ENCODE measurements around the gene WRAP53.

The WRAP53 gene

DNA sequence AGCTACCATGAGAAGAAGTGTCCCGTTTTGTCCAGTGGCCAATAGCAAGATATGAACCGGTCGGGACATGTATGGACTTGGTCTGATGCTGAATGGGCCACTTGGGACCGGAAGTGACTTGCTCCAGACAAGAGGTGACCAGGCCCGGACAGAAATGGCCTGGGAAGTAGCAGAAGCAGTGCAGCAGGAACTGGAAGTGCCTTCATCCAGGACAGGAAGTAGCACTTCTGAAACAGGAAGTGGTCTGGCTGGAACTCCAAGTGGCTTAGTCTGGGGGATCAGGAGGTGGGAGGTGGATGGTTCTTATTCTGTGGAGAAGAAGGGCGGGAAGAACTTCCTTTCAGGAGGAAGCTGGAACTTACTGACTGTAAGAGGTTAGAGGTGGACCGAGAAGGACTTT, 22.0 kb downstream of the WRAP53 start:
- DNase-seq, result no peak

DNA sequence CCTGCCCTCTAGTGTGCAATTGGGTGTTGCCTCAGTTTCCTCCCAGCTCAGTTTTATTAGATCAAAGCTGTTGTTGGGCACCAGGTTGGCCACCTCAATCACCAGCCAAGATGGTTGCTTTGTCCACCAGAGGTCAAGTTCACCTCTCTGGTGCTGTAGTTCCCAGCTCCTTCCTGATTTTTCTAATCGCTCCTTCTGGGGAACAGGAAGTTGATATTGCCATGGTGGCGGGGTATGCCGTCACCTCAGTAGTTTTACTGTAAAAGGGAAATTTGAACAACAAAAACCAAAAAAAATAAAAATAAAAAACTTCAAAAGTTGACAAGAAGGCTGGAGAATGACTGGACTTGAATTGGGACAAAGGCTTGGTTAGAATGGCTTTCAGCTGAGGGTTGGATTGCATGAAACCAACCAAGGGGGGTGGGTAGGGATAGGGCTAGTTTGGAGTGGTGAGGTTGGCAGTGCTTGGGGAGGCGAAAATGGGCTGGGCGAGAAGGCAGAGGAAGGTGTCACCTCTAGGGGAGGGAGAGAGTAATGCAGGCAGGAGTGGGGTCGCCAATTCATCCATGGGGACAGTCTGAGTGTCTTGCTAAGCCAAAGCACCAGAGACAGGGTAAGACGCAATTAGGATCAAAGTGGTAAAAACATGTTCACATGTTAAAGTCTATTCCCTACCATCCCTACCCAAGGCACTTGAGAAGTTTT, 22.9 kb downstream of the WRAP53 start:
- DNase-seq, result no peak

DNA sequence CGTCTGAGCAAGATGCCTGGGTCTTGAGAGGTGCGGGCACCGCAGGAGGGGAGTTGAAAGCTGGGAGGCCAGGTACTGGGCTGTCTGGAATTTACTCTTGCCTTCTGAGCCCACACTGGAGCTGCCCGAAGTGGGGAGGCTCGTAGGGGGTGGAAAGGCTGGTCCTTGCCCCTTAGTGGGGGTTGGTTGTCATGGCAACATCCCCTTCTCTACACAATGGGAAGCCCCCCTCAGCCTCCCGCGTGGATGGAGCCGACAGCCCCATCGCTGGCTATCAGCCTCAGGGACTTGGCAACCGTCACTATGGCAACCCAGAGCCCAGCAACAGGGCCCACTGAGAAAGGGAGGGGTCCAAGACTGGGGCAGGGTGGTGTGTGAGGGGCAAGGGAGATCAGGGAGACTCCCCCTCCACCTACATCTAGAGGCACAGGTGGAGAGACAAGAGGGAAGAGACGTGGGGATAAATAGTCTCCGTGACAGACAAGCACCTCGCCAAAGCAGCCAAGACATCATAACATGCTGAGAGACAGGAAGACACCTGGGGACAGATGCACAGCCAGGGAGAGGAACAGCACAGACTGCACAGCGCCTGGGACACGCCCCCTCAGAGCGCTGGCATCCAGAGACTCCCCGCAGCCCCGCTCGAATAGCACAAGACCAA, 24.0 kb downstream of the WRAP53 start:
- no peak for DNase-seq

DNA sequence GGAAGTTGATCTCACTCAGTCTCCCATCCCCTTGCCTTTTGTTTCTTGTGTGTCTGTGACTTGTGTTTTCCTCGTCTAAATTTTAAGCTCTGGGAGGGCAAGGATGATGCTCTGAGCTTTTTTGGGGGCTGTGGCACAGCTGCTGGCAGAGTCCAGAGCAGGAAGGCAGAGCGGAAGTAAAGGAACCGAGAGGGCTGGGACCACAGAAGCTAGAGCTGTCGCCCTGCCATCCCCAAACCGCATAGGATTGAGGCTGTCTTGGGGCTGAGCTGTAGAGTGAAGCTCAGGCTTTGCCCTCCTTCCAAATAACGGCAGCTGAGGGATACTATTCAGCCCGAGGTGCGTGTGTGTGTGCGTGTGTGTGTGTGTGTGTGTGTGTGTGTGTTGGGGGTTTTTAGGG, 25.5 kb downstream of the WRAP53 start:
- no peak for DNase-seq

DNA sequence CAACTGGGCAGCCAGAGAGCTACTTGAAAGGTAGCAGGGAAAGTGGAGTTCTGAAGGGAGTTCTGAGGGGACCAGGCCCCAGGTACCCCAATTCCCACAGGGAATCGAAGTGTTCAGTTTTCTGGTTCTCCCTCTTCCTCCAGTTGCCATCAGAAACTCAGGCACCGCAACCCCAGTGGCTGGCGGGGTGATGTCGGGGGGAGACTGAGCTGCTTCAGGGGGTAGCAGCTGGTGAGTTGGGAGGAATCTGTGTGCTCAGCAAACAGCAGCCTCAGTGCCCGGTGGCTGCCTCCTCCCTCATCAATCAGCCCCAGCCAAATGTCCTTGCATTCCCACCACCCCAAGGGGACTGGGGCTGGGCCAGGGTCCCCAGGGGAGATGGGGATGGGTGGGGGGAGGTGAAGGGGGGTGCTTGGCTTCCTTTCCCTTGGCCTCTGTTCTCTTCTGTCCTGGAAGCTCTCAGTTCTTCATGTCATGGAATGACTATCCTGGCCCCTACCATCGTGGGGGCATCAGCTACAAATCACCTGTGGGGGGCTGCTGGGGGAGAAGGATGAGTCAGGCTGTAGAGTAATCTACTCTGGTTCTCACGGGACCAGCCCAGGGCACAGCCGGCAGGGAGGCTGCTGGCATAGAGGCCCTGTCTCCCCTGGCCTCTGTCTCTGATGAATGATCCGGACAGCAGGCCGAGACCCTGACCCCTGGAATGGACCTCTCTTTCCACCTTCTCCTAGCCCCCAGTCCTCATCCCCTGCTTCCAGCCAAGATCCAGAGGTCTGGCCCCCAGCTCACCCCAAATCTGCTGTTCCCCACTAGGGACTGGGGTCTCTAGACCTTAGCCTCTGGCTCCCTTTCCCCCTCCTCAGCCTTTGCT, 26.7 kb downstream of the WRAP53 start:
- no peak for DNase-seq

DNA sequence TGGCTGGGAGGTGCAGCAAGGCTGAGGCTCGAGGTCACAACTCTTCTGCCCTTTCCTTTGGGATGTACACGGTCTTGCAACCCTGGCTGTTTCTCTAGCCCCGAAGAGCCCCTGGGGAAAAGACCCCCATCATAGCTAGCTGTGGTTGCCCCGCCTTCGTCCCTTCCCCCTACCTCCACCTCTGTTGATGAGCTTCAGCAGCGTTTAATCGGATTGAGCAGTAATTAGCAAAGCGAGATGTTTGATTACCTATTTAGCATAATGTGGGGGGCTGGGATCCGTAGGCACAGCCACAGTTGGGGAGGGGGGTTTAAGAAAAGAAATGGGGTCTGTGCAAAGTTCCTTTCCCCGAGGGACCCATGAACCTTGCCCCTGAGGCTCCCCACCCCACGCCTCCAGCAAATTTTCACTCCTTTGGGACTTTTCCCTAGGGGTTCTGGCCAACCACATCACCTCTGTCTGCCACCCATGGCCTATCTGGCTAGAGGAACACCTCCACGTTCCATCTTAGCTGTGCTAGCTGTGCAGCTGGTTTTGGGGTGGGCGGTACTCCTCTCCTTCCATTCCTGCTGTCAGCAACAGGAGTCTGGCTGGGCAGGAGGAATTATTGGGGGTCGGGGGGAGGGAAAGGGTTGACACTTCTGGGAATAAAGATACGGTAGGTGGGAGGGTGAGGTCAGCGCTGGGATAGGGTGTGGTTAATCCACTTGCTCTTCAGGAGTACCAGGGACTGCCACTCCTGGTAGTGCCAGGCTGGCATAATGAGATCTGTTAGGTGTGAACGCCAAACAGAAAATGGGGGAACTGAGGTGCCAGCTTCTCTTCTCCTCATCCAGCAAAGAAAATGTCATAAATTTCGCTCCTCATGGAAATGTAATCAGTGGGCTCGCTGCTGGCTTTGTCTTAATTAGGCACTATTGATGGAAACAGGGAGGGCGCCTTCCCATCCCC, 27.9 kb downstream of the WRAP53 start:
- no peak for DNase-seq

DNA sequence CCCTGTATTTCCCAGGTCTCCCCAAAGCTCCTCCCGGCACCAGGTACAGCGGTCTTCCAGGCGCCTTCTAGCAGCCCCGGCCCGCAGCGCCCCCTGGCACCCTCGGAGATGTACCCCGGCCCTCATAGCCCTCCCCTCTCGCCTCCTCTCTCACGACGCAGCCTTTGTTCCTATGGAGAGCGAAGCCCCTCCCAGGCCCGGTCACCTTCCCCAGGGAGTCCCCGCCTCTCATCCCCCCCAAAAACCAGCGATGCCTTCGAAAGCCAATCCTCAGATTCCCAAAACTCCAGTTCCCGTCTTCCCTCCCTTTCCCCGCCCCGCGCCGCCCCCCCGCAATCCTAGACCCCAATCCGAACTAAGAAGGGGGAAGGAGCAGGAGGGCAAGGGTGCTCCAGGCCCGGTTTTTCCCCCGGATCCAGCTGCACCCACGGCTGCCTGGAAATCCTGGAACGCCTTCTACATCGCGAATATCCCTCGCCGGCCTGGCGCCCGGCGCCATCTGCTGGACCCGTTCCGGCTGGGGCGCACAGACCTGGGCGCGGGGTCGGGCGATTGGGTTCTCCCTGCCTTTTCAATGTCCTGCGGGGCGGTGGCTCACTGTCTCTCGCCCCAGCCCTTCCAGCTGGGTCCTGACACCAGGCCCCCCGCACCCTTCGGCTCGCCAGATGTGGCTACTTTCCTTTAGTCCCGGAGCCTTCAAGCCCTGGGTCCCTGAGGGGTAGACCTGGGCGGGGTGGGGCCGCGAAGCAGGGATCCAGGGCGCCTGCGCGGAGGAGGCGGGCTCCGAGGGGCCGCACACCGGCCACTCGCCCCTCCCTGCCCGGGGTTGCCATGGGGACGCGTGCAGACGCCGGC, 28.9 kb downstream of the WRAP53 start, which contains the start of gene DNAH2:
DNAH2 (plus strand) TSS at position 844 of the 855 bp plus-strand sequence. CDS start 1,991 bp downstream, outside the sequence.
- peak; percentile 57 for DNase-seq

DNA sequence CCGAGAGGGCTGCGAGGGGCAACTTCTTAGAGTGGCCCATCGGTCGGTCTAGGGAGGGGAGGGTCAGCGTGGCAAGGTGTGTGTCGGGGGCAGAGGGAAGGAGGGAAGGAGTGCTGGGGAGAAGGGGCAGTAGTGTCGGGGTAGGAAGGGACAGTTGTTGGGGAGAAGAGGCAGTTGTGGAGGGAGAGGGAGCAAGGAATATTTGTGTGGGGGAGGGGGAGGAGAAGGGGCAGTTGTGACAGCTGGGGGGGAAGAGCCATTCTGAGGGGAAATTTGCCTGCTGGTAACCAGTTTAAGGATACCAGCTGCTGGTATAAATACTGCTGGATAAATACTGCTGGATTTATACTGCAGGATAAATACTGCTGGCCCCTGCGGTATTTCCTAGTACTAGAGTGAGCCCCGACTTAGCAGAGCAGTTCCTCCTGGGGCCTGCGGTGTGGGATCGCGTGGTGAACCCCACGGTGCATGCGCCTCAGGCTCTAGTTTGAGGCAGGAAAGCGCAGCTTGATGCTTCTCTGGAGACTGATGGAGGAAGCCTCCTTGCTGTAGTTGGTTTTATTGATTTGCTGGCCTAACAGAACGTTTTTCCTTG, 29.6 kb downstream of the WRAP53 start:
- no peak for DNase-seq

DNA sequence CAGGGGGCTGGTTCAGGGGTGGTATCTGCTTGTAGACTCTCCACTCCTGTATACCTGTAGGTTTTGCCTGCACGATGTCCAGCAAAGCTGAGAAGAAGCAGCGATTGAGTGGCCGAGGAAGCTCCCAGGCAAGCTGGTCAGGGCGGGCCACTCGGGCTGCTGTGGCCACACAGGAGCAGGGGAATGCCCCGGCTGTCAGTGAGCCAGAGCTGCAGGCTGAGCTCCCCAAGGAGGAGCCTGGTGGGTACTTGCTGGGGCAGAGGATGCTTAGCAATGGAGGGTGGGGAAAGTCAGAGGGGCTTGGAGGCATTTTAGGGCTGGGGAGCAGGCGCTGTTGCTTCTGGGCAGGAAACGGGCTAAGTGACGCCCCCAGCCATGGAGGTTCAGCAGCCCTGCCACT, 31.4 kb downstream of the WRAP53 start:
- DNase-seq, result no peak

DNA sequence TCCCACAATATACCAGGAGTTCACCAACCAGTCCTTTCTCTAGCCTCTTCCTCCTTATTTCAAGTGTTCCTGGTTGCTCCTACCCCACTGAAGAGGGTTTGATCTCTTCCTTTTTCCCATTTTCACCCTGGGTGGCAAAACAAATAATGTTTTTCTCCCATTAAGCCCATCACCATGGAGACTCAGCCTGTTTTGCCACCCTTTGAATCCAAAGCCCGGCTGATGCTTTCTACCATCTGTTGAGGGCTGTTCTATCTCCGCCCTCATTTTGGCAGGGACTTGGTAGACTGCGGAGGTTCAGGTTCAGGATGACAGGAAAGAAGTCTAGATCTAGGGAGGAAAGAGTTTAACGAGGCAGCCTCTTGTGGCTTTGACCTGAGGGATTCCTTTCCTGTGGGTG, 31.8 kb downstream of the WRAP53 start:
- no peak for DNase-seq

DNA sequence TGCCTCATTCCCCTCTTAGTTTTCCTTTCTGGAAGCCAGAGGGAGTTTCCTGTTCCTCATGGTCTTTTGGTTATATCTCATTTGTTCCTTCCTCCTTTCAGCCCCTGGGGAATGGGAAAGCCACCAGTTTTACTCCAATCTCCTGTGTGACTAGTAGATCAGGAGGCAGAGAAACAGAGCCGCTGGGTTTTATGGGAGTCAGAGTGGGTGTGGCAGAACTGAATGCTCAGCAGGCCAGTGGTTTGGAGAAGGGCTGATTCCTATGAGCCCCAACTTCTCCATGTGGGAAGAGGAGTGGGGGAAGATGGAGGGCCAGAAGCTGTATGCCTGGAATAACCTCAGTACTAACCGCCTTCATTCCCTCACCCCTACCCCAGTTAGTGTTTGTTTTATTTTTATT, 33.3 kb downstream of the WRAP53 start:
- no peak for DNase-seq

DNA sequence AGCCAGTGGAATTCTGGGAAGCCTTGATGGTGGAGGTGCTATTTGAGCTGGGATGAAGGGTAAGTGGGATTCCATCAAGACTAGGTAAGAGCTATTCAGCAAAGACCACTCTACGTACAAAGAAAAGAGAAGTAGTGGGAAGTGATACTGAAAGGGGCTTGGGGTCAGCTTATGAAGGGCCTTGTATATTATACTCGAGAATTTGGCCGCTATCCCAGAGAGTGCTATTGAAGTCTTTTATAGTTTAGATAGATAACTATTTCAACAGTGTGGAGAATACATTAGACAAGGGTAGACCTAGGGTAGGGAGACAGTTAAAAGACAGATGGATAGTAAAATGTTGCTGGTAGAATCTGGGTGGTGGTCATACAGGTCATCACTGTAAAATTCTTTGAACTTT, 39.6 kb downstream of the WRAP53 start:
- DNase-seq, result no peak

DNA sequence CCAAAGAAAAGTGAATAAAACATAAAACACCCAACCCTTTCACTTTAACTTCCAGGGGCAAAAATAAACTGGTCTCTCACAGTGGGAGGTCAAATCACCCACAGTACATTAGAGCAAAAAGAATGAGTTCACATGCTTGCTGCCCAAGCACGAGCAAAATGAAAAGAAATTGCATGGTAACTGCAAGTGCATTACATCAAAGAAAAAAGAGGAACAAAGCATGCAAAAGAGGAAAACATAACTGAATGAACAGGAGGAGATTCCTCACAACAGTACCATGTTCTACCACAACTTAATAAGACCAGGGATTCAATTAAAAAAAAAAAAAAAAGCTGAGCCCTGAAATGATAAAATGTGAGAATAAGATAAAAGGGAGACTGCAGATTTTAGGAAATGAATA, 41.5 kb downstream of the WRAP53 start:
- DNase-seq, result no peak

DNA sequence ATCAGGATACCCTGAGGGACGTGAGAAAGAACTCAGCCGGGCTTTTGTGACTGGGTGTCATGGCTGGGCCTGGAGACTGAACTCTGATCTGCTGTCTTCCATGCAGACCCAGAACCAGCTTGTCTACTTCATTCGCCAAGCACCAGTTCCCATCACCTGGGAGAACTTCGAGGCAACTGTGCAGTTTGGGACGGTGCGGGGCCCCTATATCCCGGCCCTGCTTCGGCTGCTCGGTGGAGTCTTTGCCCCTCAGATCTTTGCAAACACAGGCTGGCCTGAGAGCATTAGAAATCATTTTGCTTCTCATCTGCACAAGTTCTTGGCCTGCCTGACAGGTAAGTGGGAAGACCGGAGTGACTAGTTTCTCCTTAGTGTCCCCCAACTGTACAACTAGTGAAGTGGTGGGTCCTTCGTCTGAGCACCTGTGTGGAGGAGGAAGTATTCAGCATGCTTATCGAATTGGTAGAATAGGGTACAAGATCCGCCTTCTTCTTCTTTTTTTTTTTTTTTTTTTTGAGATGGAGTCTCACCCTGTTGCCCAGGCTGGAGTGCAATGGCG, 44.8 kb downstream of the WRAP53 start:
- no peak for DNase-seq

DNA sequence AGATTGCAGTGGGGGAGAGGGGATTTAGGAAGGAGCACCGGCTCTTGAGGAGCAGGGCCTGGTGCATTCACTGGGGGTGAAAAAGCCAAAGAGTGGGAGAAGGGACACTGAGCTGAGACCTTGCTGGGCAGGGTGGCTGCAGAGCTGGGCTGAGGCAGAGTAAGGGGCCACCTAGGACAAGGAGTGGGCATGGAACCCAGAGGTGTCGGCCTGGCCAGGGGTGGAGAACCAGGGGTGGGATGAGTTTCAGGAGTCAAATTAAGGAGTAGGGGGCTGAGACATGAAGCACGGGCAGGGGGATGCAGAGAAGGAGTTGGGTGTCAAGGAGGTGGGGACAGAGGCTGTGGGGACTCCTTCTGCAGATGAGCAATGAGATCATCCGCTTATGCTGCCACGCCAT, 49.3 kb downstream of the WRAP53 start:
- DNase-seq, result no peak

DNA sequence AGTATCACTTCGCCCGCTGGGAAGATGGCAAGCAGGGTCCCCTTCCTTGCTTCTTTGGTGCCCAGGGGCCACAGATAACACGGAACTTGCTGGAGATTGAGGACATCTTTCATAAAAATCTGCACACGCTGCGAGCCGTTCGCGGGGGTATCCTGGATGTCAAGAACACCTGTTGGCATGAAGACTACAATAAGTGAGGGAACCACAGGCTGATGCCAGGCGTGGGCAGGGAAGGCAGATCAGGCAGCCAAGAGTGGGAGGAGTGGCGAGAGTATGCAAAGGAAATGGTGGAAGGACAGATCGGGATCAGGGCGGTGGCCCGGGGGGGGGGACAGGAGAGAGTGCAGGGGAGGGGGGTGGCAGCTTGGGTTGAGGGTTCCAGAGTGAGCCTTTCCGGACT, 51.5 kb downstream of the WRAP53 start:
- DNase-seq, result no peak

DNA sequence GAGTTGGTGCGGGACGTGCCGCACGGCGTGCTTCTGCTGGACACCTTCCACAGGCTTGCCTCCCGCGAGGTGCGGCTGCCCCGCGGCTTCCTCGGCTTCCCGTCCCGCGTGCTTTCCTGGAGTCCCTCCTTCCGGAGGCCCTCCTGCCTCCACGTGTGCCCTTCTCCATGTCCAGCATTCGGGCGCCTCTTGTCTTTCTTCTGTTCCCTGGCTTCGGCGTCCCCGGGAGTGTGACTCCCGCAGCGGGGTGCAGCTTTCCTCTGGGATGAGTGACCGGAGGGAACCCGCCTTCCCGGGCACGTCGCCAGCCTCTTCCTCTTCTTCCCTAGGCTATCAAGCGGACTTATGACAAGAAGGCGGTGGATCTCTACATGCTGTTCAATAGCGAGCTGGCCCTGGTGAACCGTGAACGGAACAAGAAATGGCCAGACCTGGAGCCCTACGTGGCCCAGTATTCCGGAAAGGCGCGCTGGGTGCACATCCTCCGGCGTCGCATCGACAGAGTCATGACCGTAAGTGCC, 52.3 kb downstream of the WRAP53 start:
- DNase-seq, result no peak

DNA sequence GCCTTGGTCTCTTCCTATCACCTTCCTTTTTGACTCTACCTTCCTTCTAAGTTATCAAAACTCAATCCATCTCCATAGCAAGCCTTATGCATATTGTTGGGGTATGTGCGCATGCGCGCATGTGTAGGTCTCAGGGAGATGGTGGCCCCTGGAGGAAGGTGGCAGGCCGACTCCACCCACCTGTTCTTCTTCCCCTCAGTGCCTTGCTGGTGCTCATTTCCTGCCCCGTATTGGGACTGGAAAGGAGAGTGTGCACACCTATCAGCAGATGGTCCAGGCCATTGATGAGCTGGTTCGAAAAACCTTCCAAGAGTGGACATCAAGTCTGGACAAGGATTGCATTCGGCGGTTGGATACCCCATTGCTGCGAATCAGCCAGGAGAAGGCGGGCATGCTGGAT, 54.5 kb downstream of the WRAP53 start:
- no peak for DNase-seq

DNA sequence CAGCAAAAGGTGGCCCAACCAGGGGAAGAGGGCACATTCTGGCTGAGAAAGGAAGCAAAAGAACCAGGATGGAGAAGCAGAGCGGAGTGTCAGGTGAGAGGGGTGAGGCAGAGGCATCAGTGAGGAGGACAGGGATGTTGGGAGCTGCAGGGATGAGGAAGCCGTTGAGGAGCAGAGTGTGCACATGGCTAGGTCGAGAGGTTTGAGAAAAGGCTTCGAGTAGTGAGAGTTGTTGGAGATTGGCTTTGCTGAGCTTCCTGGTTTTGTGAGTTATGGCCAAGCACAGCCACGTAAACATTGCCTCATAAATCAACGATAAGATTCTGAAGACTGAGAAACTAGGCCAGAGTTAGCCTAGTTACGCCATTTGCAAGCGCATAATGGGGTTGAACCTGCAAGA, 56.1 kb downstream of the WRAP53 start:
- DNase-seq, result no peak

DNA sequence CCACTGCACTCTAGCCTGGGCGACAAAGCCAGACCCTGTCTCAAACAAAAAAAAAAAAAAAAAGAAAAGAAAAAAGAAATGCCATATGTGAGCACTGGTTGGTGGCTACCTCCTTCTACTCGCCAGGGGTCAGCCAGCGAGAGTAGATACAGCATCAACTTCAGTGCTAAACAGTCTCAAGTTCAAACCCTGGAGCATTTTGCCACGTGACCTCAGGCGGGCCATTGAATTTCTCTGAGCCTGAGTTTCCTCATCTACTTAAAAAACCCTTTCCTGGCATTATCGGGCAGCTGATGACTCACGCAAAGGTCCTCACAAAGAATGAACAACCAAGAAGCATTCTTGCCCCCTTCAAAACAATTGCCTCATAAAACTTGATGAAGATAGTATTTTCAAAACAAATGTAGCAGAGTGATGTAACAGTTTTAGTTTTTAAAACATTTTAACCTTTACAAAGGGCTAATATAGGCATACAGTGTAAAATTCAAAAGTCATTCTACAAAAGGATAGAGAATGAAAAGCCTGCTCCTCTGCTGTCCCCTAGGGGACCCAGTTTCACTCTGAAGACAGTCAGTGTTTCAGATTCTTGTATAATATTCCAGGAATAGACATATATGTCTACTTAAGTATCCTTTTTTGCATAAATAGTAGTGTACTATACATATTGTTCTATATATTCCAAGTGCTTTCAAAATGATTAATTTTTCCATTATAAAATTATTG, 57.6 kb downstream of the WRAP53 start:
- no peak for DNase-seq

All from activated naive CD4-positive, alpha-beta T cell treated with anti-CD3 and anti-CD28 coated beads, Interleukin-2, amount 50 U/mL, for 16 hours (primary cell).